Measurements from ENCODE around the gene CDH8.

The CDH8 gene

DNA sequence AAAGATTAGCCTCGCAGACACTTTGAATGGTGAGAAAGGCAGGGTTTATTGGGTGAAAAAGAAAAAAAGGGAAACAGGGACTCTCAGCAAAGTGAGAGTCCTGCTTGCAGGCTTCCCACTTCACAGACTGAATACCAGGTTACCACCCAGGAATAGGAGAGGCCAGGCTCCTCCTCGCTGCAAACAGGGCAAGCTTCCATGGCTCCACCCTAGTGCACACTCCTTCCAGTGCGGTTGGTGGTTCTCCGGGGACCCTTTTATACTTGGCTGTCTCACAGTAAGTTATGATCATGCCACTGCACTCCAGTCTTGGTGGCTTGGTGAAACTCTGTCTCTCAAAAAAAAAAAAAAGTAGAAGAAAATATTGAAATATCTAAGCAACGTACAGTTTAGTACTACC is 30.5 kb upstream of the CDH8 start:
- TF ChIP-seq, protein P1, sequence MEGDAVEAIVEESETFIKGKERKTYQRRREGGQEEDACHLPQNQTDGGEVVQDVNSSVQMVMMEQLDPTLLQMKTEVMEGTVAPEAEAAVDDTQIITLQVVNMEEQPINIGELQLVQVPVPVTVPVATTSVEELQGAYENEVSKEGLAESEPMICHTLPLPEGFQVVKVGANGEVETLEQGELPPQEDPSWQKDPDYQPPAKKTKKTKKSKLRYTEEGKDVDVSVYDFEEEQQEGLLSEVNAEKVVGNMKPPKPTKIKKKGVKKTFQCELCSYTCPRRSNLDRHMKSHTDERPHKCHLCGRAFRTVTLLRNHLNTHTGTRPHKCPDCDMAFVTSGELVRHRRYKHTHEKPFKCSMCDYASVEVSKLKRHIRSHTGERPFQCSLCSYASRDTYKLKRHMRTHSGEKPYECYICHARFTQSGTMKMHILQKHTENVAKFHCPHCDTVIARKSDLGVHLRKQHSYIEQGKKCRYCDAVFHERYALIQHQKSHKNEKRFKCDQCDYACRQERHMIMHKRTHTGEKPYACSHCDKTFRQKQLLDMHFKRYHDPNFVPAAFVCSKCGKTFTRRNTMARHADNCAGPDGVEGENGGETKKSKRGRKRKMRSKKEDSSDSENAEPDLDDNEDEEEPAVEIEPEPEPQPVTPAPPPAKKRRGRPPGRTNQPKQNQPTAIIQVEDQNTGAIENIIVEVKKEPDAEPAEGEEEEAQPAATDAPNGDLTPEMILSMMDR (conservative IDR thresholded peaks at IDR 0.05; ENCODE audit: control insufficient read depth, insufficient read depth, low read depth, low read length) = no peak
- DNase-seq (ENCODE audit: low read depth) = no peak
- H3K4me3 ChIP-seq (ENCODE audit: control insufficient read depth, low read depth, low read length) = no peak overlapping the region

DNA sequence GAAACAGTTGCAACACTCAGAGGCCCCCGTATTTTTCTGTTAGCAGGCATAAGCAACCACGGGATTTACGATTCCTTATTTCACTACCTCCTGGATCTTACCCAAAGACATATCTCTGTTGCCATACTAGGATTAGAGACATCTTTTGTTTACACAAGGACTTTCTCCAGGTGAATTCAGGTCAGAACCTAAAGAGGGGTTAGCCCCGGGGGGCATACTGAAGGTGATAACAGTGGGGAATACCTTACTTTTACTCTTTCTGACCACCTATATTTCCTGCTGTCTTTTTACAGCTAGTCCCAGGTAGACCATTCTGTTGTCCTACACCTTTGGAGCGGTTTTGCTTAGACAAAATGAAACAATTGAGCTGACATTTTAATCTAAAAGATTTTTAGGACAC is 27.9 kb upstream of the CDH8 start:
- TF ChIP-seq, protein P1 (conservative IDR thresholded peaks at IDR 0.05; ENCODE audit: control insufficient read depth, insufficient read depth, low read depth, low read length) = no peak
- no peak overlapping the region for H3K4me3 ChIP-seq (ENCODE audit: control insufficient read depth, low read depth, low read length)
- no peak for DNase-seq (ENCODE audit: low read depth)

DNA sequence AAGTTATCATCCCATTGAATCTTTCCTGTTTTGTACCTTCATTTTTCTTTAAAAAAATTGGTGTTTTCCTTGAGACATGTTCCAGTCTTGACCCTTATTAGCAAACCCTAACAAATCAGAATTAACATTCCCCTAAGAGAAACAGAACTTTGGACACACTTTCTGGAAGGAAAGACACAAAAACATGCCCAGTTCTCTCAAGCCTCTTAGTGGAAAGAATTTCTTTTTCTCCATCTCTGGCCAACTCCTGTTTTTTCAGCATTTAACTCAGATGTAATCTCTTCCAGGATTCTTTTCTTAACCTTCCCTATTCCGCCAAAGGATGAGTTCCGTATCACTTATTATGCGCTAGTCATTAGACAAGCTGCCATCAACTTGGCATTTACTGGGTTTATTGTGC is 23.9 kb upstream of the CDH8 start:
- DNase-seq (ENCODE audit: low read depth) = no peak
- no peak overlapping the region for H3K4me3 ChIP-seq (ENCODE audit: control insufficient read depth, low read depth, low read length)
- TF ChIP-seq, protein P1 (conservative IDR thresholded peaks at IDR 0.05; ENCODE audit: control insufficient read depth, insufficient read depth, low read depth, low read length) = no peak

DNA sequence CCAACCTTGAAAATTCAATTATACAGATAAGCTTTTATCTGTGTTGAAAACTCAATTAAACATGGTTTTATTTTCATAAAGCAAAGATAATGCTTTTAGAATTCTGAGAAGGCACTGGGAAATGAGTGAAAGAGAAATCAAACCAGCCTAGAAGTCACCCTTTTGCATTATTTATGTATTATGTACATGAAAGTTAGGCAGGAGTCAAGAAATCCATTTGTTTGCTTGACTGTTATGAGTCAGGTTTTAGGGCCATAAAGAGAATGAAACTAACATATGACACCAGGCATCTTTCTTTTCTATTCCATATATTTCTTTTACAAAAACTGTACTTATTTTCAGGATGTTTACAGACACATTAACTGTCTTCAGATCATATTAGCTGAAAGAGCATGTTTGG is 23.3 kb upstream of the CDH8 start:
- TF ChIP-seq, protein P1 (conservative IDR thresholded peaks at IDR 0.05; ENCODE audit: control insufficient read depth, insufficient read depth, low read depth, low read length) = no peak
- no peak overlapping the region for H3K4me3 ChIP-seq (ENCODE audit: control insufficient read depth, low read depth, low read length)
- no peak for DNase-seq (ENCODE audit: low read depth)

DNA sequence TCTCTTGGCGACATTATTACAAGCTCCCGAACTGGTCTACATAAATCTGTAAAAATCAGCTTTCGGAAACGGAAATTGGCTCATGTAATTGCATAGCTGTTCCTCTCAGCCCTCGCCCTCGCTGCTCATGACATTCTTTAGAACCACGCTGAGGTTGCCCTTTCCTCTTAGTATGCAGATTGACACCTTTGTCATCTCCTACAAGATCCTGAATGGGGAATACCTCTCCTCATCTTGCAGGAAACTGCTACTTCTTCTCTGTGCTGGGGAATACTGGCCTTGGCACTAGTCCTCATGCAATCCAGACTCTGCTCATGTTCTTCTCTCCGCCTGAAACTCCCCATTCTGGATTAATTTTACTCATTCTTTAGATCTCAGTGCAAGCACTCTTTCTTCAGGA is 22.2 kb upstream of the CDH8 start:
- H3K4me3 ChIP-seq (ENCODE audit: control insufficient read depth, low read depth, low read length) = no peak overlapping the region
- TF ChIP-seq, protein P1 (conservative IDR thresholded peaks at IDR 0.05; ENCODE audit: control insufficient read depth, insufficient read depth, low read depth, low read length) = no peak
- no peak for DNase-seq (ENCODE audit: low read depth)

DNA sequence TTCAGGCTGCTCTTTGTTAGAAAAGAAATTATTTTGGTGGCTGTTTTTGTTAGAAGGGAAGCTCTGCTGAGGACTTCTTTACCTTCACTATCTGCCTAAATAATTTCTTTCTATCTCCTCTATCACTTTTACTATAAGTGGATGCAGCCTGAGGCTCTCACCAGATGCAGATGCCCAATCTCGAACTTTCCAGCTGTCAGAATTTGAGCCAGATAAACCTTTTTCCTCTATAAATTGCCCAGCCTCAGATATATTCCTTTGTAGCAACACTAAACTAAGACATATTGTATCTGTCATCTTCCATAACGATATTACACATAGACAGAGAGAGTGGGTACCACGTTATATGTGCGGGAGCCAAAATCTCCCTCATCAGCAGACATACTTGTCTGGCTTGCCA is 15.7 kb upstream of the CDH8 start:
- no peak for DNase-seq (ENCODE audit: low read depth)
- H3K4me3 ChIP-seq (ENCODE audit: control insufficient read depth, low read depth, low read length) = no peak overlapping the region
- TF ChIP-seq, protein P1 (conservative IDR thresholded peaks at IDR 0.05; ENCODE audit: control insufficient read depth, insufficient read depth, low read depth, low read length) = no peak

DNA sequence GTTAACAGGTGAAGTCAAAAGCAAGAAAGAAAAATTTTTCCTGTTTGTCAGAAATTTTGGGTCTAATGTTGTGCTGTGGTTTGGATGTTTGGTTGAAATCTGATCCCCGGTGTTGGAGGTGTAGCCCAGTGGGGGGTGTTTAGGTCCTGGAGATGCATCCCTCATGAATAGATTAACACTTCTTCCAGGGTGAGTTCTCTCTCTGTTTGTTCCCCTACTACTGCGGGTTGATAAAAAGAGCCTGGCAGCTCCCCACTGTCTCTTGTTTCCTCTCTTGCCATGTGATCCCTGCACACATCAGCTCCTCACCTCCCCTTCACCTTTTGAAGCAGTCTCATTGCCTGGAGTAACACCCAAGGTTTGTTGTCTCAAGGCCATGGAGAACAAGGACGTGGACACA is 14.6 kb upstream of the CDH8 start:
- no peak for DNase-seq (ENCODE audit: low read depth)
- H3K4me3 ChIP-seq (ENCODE audit: control insufficient read depth, low read depth, low read length) = no peak overlapping the region
- TF ChIP-seq, protein P1 (conservative IDR thresholded peaks at IDR 0.05; ENCODE audit: control insufficient read depth, insufficient read depth, low read depth, low read length) = no peak
